Measurements from ENCODE around the gene STK17A. TPM values are rescaled to one million over a fixed set of nuclear protein-coding genes. Genes with fewer than 3 reads are reported as not detected.

STK17A gene
- total RNA-seq, 2 donors from 2014 or later = 16.0 to 30.6 TPM

GRCh38 chr7:43559171-43559945 lies 23.6 kb upstream of the STK17A start:
- no peak for TF ChIP-seq CTCF (IDR thresholded peaks at IDR 0.05)
- Histone ChIP-seq H3K27me3 (no peaks in the 10 kb centered on the region), H3K27ac (no peak overlapping the region), H3K9ac (ENCODE audit: low read depth in 2 of 2, low read length in 2 of 2) (no peak overlapping the region), H3K36me3 (no peaks in the 10 kb centered on the region), H3K4me1 (no peaks in the 10 kb centered on the region), H3K4me3 (no peak overlapping the region), H3K9me3 (no peaks in the 10 kb centered on the region)
- intact Hi-C loops (cut with DNase I) = no loop called here
- no peak for DNase-seq

GRCh38 chr7:43559946-43560335 lies 23.0 kb upstream of the STK17A start:
- Histone ChIP-seq H3K4me1 (no peaks in the 10 kb centered on the region), H3K27me3 (no peaks in the 10 kb centered on the region), H3K27ac (no peak overlapping the region), H3K36me3 (no peaks in the 10 kb centered on the region), H3K9me3 (no peaks in the 10 kb centered on the region), H3K4me3 (no peak overlapping the region), H3K9ac (ENCODE audit: low read depth in 2 of 2, low read length in 2 of 2) (no peak overlapping the region)
- no peak for TF ChIP-seq CTCF (IDR thresholded peaks at IDR 0.05)
- no peak for DNase-seq
- intact Hi-C loops (cut with DNase I) = no loop called here

- Histone ChIP-seq H3K4me3 (no peak overlapping the region), H3K9ac (ENCODE audit: low read depth in 2 of 2, low read length in 2 of 2) (no peak overlapping the region), H3K27me3 (no peaks in the 10 kb centered on the region), H3K27ac (no peak overlapping the region), H3K36me3 (no peaks in the 10 kb centered on the region), H3K9me3 (no peaks in the 10 kb centered on the region), H3K4me1 (no peaks in the 10 kb centered on the region)
- intact Hi-C loops (cut with DNase I) = no loop called here
- DNase-seq = no peak
- TF ChIP-seq CTCF (IDR thresholded peaks at IDR 0.05) = no peak
These were observed 22.1 kb upstream of the STK17A start for GRCh38 chr7:43560742-43561330.

- H3K9ac ChIP-seq (ENCODE audit: low read depth in 2 of 2, low read length in 2 of 2) = no peak overlapping the region
- H3K27me3 ChIP-seq = no peaks in the 10 kb centered on the region
- H3K27ac ChIP-seq = no peak overlapping the region
- no peak overlapping the region for H3K4me3 ChIP-seq
- H3K9me3 ChIP-seq = no peaks in the 10 kb centered on the region
- no peaks in the 10 kb centered on the region for H3K4me1 ChIP-seq
- DNase-seq = no peak
- TF ChIP-seq CTCF (IDR thresholded peaks at IDR 0.05) = no peak
- H3K36me3 ChIP-seq = no peaks in the 10 kb centered on the region
- intact Hi-C loops (cut with DNase I) = no loop called here
These were observed 20.5 kb upstream of the STK17A start for GRCh38 chr7:43562383-43562782.

- no peak for TF ChIP-seq CTCF (IDR thresholded peaks at IDR 0.05)
- no peaks in the 10 kb centered on the region for H3K9me3 ChIP-seq
- H3K9ac ChIP-seq (ENCODE audit: low read depth in 2 of 2, low read length in 2 of 2) = no peak overlapping the region
- H3K4me1 ChIP-seq = no peaks in the 10 kb centered on the region
- no peaks in the 10 kb centered on the region for H3K27me3 ChIP-seq
- no peak overlapping the region for H3K27ac ChIP-seq
- intact Hi-C loops (cut with DNase I) = no loop called here
- H3K4me3 ChIP-seq = no peak overlapping the region
- no peak for DNase-seq
- H3K36me3 ChIP-seq = no peaks in the 10 kb centered on the region
These were observed 17.1 kb upstream of the STK17A start for GRCh38 chr7:43565786-43566185.

Measured in colonic mucosa (tissue), 4 donors.